GM21528 (cell line): ENCODE results near the gene KDM2A.

Experiments
- ATAC-seq: cut with Tn5 transposase; IDR thresholded peaks from one replicate; pipeline ENCODE4 v1.9.1; 2021; ENCODE audit warnings: mild to moderate bottlenecking, moderate library complexity; ENCODE audit not compliant: unreplicated experiment, low FRiP score

Gene KDM2A

DNA sequence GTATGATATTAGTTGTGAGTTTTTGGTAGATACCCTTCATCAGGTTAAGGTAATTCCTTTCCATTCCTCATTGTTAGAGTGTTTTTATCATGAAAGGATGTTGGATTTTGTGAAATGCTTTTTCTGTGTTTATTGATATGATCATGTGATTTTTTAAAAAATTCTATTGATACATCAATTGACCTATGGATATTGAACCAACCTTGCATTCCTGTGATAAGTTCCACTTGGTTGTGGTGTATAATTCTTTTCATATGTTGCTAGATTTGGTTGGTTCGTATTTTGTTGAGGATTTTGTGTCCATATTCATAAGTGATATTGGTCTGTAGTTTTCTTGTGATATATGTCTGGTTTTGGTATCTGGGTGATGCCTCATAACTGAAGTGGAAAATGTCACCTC, 176.8 kb downstream of the KDM2A start:
- ATAC-seq, result no peak

DNA sequence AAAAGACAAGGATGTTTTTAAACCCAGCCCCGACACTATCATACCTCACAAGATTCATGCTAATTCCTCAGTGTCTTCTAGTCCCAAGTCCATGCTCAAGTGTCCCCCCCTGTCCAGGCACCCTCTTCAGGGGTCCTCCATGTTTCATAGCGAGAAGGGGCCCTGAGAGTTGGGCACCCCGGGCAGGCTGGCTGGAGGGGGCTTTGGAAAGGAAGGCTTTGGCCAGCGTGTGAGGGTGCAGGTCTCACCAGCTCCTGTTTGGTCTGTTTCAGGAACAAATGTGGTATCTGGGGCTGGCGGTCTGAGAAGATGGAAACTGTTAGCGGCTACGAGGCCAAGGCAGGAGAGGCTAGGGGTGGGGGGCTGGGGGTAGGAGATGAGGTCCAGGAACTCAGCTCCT, 179.7 kb downstream of the KDM2A start:
- no peak for ATAC-seq

DNA sequence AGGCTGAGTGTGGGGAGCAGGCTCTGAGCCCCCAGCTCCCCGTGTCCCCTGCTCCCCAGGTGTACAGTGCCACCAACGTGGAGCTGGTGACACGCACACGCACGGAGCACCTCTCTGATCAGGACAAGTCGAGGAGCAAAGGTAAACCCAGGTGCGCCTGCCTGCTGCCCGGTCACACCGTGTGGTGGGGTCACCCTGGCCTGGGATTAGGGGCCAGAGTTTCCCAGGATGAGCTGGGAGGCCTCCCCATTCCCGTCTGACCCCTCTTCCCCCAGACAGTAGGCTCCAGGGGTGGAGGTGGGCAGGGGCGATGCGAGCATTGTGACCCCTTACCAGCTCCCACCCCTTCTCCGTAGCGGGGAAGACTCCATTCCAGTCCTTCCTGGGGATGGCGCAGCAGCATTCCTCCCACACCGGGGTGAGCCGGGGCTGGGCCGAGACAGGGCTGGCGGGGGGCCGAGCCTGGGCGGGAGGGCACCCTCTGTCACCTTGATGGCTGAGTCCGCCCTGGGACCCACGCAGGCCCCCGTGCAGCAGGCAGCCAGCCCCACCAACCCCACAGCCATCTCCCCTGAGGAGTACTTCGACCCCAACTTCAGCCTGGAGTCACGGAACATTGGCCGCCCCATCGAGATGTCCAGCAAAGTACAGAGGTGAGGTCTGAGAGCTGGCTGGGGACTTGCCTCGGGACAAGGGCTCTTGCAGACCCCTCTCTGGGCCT, 180.6 kb downstream of the KDM2A start:
- no peak for ATAC-seq

DNA sequence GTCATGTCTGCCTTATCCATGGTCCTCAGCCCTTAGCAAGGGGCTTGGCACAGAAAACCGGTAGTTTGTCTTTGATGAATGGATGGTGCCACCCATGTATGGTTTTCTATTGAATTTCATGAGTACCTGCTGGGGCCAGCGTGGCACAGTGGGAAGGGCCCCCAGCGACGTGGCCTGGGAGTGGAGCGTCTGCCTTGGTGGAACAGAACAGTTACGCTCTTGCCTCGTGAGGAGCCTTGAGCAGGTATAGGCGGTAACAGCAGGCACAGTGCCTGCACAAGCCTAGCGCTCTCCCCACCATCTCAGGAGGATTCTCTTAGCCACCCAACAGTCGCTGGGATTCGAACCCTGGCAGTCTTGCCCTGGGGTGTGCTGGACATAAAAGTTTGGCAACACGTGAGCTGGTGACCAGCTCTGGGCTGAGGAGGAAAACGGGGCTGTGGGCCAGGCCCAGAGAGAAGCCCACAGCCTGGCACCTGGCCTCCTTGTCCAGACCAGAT, 181.2 kb downstream of the KDM2A start:
- no peak for ATAC-seq

DNA sequence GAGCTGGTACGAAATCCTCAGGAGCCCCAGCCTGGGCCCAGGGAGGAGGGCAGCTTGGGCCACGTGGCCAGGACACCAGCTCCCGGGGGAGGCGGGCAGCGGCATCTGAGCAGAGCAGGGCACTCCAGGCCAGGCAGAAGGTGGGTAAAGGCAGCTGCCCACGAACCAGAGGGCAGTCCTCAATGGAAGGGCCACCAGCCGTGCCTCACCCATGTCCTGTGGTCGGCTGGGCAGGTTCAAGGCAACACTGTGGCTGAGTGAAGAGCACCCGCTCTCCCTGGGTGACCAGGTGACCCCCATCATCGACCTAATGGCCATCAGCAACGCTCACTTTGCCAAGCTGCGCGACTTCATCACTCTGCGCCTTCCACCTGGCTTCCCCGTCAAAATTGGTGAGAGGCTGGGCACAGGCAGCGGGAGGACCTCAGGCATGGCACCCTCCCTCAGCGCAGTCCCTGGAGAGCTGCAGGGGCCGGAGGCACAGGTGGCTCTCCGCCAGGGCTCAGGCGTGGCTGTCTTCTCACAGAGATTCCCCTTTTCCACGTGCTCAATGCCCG, 181.8 kb downstream of the KDM2A start:
- no peak for ATAC-seq

DNA sequence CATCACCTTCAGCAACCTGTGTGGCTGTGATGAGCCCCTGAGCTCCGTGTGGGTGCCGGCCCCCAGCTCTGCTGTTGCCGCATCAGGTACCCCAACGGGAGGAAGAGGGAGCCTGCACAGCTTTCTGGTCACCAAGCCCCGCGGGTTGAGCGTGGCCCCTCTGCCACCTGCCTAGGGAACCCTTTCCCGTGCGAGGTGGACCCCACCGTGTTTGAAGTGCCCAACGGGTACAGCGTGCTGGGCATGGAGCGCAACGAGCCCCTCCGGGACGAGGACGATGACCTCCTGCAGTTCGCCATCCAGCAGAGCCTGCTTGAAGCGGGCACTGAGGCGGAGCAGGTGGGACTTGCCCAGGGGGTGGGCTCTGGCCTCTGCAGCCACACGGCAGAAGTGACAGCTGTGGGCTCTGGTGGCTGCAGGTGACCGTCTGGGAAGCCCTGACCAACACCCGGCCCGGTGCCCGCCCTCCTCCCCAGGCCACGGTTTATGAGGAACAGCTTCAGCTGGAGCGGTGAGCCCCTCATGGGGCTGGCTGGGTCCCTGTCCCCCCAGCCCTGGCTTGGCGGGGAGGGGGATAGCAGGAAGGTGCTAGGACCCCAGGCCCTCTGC, 182.4 kb downstream of the KDM2A start:
- no peak for ATAC-seq

DNA sequence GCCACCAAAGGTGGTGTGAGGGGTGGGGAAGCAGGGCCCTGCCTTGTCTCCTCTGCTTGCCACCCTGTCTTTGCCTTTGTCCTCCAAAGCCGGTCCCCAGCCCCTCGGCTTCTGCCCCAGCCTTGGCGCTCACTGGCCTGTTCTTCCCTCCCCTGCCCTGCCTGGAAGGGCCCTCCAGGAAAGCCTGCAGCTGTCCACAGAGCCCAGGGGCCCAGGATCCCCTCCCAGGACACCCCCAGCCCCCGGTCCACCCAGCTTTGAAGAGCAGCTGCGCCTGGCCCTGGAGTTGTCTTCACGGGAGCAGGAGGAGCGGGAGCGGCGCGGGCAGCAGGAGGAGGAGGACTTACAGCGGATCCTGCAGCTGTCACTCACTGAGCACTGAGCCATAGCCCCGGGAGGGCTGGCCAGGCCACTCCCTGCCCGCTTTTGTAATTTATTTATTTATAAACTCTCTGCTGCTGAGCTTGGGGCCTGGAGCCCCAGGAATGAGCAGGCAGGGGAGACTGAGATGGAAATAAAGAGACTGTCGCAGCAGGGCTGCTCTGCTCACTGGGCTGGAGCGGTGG, 183.0 kb downstream of the KDM2A start:
- no peak for ATAC-seq

DNA sequence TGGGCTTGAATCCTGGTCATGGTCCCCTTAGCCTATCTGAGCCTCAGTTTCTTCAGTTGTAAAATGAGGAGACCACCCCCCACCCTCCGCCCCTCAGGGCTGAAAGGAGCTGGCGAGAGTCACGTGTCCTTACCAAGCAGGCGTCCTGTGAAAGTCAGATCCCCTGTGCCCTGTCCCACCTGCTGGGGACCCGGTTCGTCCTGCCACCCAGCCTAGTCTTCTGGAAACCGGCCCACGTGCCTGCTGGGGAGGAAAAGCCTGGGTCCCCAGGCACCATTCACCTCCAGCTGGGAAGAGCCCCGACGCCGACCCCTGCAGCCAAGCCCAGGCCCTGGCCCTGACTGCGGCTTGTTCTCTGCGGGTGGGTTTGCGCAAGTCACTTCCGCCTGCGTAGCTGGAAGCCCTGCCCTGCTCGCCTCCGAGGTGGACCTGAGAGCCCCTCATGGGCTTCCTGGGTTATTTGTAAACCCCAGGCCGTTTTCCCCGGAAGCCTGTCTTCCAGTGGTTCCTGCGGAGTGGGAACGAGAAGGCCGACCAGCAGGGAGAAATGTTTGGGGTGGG, 183.6 kb downstream of the KDM2A start:
- no peak for ATAC-seq

DNA sequence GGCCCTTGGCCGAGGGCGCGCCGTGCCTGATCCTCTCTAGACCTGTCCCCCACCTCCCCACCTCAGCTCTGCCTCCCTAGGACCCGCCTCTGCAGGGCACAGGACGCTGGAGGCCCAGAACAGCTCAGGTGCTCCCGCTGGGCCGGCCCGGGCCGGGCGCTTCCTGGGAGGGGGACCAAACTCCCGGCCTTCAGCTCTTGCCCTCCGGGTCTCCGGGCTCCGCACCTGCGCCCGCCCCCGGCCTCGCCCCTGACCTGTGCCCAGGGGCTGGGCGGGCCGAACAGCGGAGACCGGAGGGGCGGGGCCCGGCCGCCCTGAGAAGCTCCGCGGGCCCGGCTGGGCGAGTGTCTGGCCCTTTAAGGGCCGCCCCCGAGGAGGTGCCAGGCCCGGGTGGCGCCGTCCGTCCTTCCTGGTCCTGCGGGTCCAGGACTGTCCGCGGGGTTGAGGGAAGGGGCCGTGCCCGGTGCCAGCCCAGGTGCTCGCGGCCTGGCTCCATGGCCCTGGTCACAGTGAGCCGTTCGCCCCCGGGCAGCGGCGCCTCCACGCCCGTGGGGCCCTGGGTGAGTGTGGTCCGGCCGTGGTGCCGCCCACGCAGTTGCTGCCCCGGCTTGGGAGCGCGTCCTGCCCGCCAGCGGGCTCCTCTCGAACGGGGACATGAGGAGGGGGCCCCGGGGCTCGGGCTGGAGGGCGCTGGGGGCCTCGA, 184.2 kb downstream of the KDM2A start, which contains the start of gene SSH3:
SSH3 (plus strand) TSS at position 399 of the 703 bp plus-strand sequence; CDS start at position 495, 96 bp downstream.
- no peak for ATAC-seq

DNA sequence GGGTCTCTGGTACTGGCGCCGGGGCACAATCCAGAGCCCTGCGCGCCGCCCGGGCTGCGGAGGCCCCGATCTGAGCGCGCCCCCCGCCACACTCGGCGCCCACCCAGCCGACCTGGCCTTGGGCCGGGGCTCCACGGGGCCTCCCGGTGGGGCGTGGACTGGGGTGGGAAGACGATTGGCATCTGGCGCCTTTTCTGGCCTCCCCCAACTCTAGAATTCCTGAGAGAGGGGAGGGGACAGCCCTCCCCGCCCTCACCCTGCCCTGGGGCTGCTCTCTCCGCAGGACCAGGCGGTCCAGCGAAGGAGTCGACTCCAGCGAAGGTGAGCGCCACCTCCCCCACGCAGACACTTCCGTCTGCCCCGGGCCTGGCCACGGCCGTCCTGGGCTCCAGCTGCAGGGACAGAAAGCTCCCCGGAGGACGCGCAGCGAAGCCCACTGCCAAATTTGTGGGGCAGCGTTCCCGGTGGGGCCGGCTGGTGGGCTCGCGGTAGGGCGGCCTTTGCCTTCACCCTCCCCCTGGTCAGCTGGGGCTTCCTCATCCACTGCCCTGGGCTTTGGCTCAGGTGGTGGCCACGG, 184.9 kb downstream of the KDM2A start:
- no peak for ATAC-seq

DNA sequence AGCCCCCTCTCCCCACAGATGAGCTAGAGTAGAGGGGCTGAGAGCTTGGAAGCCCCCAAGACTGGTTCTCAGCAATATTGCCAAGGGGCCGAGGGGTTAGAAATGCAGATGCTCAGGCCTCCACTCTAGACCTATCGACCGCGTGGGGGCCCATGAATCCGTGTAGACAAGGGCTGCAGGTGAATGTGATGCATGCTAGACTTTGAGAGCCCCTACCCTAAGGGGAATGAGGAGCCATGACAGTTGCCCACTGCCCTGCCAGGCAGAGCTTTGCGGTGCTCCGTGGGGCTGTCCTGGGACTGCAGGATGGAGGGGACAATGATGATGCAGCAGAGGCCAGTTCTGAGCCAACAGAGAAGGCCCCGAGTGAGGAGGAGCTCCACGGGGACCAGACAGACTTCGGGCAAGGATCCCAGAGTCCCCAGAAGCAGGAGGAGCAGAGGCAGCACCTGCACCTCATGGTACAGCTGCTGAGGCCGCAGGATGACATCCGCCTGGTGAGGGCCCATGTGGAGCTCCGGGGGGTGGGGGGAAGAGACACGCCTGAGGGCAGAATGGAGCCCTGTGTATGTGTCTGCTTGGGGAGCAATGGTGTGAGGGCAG, 185.5 kb downstream of the KDM2A start:
- ATAC-seq, result no peak

DNA sequence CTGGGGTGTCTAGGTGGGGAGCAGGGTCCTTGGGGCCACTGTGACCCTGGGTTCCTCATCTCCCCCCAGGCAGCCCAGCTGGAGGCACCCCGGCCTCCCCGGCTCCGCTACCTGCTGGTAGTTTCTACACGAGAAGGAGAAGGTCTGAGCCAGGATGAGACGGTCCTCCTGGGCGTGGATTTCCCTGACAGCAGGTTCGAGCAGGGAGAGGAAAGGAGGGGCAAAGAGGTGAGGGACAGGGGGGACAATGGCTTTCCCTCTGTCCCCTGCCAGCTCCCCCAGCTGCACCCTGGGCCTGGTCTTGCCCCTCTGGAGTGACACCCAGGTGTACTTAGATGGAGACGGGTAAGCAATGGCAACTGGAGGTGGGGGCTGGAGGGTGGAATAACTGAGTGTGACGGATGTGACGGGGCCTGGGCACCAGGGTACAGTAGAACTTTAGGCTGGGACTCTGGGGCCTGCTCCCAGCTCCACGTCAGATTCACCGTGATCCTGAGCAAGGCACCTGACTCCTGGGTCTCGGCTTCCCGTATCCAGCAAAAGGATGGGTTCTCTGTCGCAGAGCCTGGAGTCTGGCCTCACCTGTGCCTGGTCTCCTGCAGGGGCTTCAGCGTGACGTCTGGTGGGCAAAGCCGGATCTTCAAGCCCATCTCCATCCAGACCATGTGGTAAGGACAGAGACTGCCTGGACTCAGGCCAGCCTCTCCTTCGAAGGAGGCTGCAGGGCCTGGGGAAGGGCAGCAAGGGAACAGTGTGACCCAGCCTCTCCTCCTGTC, 187.9 kb downstream of the KDM2A start:
- ATAC-seq, result no peak

DNA sequence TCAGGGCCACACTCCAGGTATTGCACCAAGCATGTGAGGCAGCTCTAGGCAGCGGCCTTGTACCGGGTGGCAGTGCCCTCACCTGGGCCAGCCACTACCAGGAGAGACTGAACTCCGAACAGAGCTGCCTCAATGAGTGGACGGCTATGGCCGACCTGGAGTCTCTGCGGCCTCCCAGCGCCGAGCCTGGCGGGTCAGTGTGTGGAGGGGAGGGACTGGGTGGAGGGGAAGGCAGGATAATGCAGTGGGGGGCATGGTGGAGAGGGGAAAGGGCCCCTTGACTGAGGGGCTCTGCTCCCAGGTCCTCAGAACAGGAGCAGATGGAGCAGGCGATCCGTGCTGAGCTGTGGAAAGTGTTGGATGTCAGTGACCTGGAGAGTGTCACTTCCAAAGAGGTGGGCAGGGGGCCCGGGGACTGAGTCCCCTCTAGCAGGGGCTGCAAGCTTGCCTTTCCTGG, 188.5 kb downstream of the KDM2A start:
- no peak for ATAC-seq
